NCI-H187 treated with DMSO at 0.1 percent for 48 hours (cell line): ENCODE data around the gene GPR176.

Source experiments
- DNase-seq: peaks from one replicate; lab custom pipeline; 2025; lab: John Stamatoyannopoulos, UW

Gene GPR176

GRCh38 chr15:39889601-39890000 lies 30.5 kb downstream of the GPR176 start:
- DNase-seq, result no peak

DNA sequence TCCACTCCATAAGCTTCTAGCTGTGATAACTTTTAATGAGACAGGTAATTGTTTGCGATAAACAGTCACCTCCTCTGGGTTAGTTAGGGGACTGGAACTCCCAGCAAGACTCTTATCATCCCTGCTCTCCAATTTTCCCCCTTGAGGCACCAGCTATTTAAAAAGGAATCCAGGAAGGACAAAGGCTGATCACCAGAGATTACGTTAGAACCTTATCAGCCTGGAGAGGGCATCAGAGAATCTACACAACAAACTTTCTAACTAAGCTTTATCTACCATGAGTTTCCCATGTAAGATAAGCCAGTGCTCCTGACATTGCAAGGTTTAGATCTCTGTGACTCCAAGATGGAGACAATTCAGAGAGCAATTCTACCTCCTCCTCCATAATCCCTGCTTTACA lies 31.3 kb downstream of the GPR176 start:
- DNase-seq, result no peak

- DNase-seq, result no peak
Observed at GRCh38 chr15:39888243-39888642, 31.8 kb downstream of the GPR176 start.

DNA sequence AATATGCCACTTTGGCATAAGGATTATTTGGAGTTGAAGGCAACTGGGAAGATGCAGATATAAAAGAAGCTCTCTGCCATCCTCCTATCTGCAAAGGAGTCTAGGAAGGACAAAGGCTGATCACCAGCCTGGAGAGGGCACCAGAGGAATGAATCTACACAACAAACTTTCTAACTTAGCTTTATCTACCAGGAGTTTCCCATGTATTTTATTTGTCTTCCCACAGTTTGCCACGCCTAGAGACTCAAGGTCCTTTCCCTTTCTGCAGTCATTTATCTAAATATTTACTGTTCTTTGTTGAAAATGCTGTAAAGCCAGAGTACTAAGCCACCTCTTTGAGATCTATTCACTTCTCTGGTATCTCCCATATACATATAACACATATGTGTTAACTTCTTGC lies 32.2 kb downstream of the GPR176 start:
- no peak for DNase-seq

- no peak for DNase-seq
Observed at GRCh38 chr15:39887211-39887610, 32.9 kb downstream of the GPR176 start.

DNA sequence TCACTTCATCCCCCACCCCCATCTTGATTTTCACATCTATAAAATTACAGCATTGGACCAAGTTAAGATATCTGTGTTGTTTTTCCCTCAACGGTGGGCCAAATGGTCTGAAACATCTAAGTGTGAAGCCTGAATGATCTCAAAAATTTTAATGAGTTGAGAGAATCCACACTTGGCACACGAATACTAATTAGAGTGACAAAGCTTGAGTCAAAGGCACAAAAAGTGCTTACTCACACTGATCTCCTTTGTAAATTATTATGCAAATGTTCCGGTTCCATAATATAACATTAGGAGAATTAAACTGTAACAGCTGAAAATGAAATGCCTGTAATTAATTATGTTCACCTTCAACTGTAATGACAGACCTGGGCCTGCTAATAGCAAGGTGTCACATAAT lies 33.6 kb downstream of the GPR176 start:
- no peak for DNase-seq

- no peak for DNase-seq
Observed at GRCh38 chr15:39885099-39885777, 34.8 kb downstream of the GPR176 start.

GRCh38 chr15:39884351-39884750 lies 35.7 kb downstream of the GPR176 start:
- no peak for DNase-seq

- DNase-seq, result no peak
Observed at GRCh38 chr15:39882602-39883001, 37.5 kb downstream of the GPR176 start.

GRCh38 chr15:39881790-39882189 lies 38.3 kb downstream of the GPR176 start:
- DNase-seq, result no peak

- DNase-seq, result peak; percentile 74
Observed at GRCh38 chr15:39880718-39881387, 39.2 kb downstream of the GPR176 start.

- no peak for DNase-seq
Observed at GRCh38 chr15:39878406-39878785, 41.7 kb downstream of the GPR176 start.

DNA sequence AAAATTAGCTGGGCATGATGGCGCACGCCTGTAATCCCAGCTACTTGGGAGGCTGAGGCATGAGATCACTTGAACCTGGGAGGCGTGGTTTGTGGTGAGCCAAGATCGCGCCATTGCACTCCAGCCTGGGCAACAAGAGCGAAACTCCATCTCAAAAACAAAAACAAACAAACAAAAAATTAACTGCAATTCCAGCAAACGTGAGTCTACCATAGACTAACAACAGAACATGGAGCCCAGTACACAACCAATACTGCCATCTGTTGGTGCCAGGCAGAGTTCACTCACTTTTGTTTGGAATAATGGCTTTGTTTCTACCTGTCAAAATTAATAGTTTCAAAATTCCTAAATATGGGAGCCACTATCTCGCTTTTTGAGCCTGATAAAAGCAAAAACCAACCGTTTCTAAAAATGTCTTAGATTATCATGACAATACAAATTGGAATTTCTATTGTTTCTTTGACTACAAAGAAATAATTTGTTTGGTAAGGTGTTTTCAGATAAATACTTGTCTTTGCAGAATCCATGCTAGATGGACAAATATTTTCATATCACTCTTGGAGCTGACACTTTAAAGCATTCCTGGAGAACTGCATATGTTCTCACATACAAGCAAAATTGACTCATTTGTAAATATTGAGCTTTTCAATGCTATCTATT lies 45.0 kb downstream of the GPR176 start:
- no peak for DNase-seq

DNA sequence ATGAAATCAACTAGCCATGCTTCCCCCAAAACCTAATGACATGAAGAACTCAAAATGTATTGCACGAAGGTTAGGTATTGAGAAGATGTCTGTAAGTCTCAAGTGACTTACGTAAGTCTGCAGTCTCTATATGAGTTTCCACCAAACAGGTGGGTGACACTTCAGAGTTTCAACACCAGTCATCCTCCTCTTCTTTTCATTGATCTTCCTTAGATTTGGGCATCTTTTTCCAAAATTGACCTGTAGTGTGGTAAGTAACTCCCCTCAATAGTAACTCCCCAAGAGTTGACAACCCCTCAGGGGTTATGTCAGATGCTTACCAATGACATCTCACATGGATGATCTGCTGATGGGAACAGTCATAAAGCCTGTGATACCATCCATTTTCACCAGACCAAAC lies 46.1 kb downstream of the GPR176 start:
- no peak for DNase-seq

GRCh38 chr15:39870537-39870936 lies 49.5 kb downstream of the GPR176 start:
- DNase-seq, result no peak

GRCh38 chr15:39869858-39870515 lies 50.1 kb downstream of the GPR176 start:
- no peak for DNase-seq

DNA sequence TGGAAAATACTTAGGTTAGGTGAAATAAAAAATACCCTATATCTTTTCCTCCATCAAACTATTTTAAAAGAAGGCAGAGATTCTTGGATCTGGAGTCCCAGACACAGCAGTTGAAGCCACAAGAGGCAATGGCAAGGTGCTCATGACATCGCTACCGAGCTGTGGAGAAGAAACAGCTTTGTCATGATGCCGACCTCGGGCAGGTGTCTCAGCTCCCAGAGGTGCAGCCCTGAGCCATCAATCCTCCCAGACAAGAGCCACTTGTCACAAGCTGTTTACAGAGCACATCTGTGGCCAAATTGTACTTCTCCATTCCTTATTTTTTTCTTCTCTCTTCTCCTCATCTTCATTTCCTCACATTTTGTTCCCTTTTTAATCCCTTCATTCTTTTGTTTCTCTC lies 50.8 kb downstream of the GPR176 start:
- DNase-seq, result peak; percentile 54

DNA sequence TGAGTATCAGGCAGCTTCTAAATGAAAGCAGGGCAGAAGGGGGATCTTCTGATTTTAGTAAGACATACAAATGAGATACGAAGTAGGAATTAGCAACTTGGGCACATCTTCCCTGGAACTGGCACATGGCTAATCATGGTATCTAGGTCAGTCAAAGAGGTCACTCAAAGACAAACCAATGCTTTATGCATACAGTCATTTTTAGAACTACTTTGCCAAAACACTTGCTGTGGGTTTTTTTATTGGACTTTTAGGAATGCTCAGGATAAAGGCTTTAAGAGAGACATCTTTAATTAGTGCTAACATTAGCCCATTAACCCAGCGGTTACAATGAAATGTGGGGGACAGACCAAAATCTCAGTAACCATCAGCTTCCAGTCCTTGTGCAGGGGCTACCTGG lies 51.7 kb downstream of the GPR176 start:
- DNase-seq, result no peak

- DNase-seq, result no peak
Observed at GRCh38 chr15:39864116-39864515, 56.0 kb downstream of the GPR176 start.

- no peak for DNase-seq
Observed at GRCh38 chr15:39860871-39861270, 59.2 kb downstream of the GPR176 start.

DNA sequence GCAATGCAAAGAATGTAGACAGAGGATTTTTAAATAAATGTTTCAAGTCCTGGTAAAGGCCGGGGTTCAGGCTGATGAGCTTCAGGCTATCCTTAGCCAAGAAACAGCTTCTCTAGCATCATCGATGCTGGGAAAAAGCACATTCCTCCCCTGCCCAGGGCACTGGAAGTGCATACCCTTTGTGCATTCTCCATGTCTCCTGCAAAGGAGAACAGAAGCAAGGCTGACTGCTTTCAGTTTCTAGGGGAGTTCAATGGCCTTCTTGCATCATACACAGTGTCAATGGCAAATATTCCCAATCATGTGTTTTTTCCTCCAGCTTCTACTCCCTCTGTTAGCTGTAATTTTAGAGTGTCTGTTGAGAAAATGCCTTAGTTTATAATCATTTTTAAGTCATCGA lies 59.9 kb downstream of the GPR176 start:
- DNase-seq, result no peak

GRCh38 chr15:39859636-39860035 lies 60.4 kb downstream of the GPR176 start:
- DNase-seq, result no peak

GRCh38 chr15:39857132-39857531 lies 62.9 kb downstream of the GPR176 start:
- no peak for DNase-seq
